CD4-positive, alpha-beta T cell (primary cell): ENCODE data around the gene TMEM94. TPM values are rescaled to one million over a fixed set of nuclear protein-coding genes. Genes with fewer than 3 reads are reported as not detected.

Experiments used
- ATAC-seq: fragments of 200-7000 bp; cut with Tn5 transposase; one replicate; pipeline ENCODE4 v1.10.0; 2022; ENCODE audit warnings: mild to moderate bottlenecking; ENCODE audit not compliant: poor library complexity
- CTCF ChIA-PET: fragments of 350-600 bp; sonication (Branson Sonifier 250); formaldehyde crosslinking; loops from one replicate; lab custom pipeline; 2021; ENCODE audit warnings: antibody characterized with exemption, inconsistent platforms; lab: Charles Lee
- POLR2A ChIA-PET: fragments of 350-600 bp; sonication (Branson Sonifier 250); formaldehyde crosslinking; loops from one replicate; lab custom pipeline; 2021; ENCODE audit warnings: antibody characterized with exemption, inconsistent platforms; lab: Charles Lee
- DNase-seq, 14 experiments: peaks; one replicate each; pipeline ENCODE4 v3.0.0-alpha.2; 2013 to 2020; ENCODE audit warnings: mixed read lengths in 2 of 14
- H3K27ac ChIP-seq, 2 donors: one replicate each; pipeline versions ENCODE4 v1.5.1 to v1.7.0; 2013; ENCODE audit warnings: low read length in 2 of 2, low read depth in 1 of 2, mild to moderate bottlenecking in 1 of 2
- H3K27me3 ChIP-seq, 2 experiments: 1 replicate in 1 of 2; 2 replicates in 1 of 2; pipeline versions ENCODE4 v1.6.1 to v1.7.0; 2013; ENCODE audit warnings: low read length in 2 of 2, control low read depth in 1 of 2, mild to moderate bottlenecking in 1 of 2, moderate library complexity in 1 of 2; ENCODE audit not compliant: insufficient read depth in 2 of 2, control insufficient read depth in 1 of 2
- H3K36me3 ChIP-seq: one replicate; pipeline ENCODE4 v1.6.1; 2013; ENCODE audit warnings: low read length, control low read depth; ENCODE audit not compliant: insufficient read depth
- H3K4me1 ChIP-seq: one replicate; pipeline ENCODE4 v1.6.1; 2013; ENCODE audit warnings: low read length, control low read depth; ENCODE audit not compliant: insufficient read depth
- H3K4me3 ChIP-seq: one replicate; pipeline ENCODE4 v1.5.1; 2013; ENCODE audit warnings: mild to moderate bottlenecking, low read length, moderate library complexity
- H3K9me3 ChIP-seq, 2 experiments: 1 replicate in 1 of 2; 2 replicates in 1 of 2; pipeline versions ENCODE4 v1.6.1 to v1.7.0; 2013; ENCODE audit warnings: low read length in 2 of 2, mild to moderate bottlenecking in 2 of 2, control low read depth in 1 of 2, moderate library complexity in 1 of 2; ENCODE audit not compliant: control insufficient read depth in 1 of 2, insufficient read depth in 1 of 2
- H3K27ac Mint-ChIP-seq: one replicate; pipeline ENCODE4 v1.8.0; 2020; ENCODE audit warnings: mixed read lengths
- H3K27me3 Mint-ChIP-seq: one replicate; pipeline ENCODE4 v1.8.0; 2021; ENCODE audit warnings: mixed read lengths
- H3K36me3 Mint-ChIP-seq: one replicate; pipeline ENCODE4 v1.8.0; 2021; ENCODE audit warnings: low read depth, mixed read lengths
- H3K4me1 Mint-ChIP-seq: one replicate; pipeline ENCODE4 v1.8.0; 2021; ENCODE audit warnings: low read depth, mixed read lengths
- H3K4me3 Mint-ChIP-seq: one replicate; pipeline ENCODE4 v1.8.0; 2020; ENCODE audit warnings: mild to moderate bottlenecking, mixed read lengths
- H3K9me3 Mint-ChIP-seq: one replicate; pipeline ENCODE4 v1.8.0; 2020; ENCODE audit warnings: mixed read lengths
- CTCF ChIP-seq: fragments of 200-600 bp; IDR thresholded peaks from one replicate; pipeline ENCODE4 v1.8.0; 2022; ENCODE audit warnings: antibody characterized with exemption, mild to moderate bottlenecking
- intact Hi-C, 2 experiments: fragments of 100-400 bp; cut with DNase I in 1 of 2; cut with micrococcal nuclease in 1 of 2; formaldehyde crosslinking; loops; one replicate each; pipeline versions ENCODE4 v1.15.1 to v1.9.0; 2023 to 2025; cut with DNase I, micrococcal nuclease
- total RNA-seq, 174 experiments: library from RNA in 2 of 174; stranded (reverse) in 2 of 174; gene quantifications; one replicate each; pipeline ENCODE4 v1.2.3 and lab custom pipeline; 2021 to 2026

Gene TMEM94
- total RNA-seq, 2 experiments from 2014 or later = 52.8 to 57.3 TPM

GRCh38 chr17:75524970-75525805 is 68.8 kb downstream of the TMEM94 start, which contains the start of gene LLGL2:
Gene LLGL2 (plus strand): TSS chr17:75525697. CDS start chr17:75543427, 17,730 bp downstream.
- Mint-ChIP-seq H3K4me1 (peaks cover 24% of the 10 kb centered on the region), H3K9me3 (no peaks in the 10 kb centered on the region), H3K27ac (no peak within 1 kb of the TSS), H3K27me3 (no peaks in the 10 kb centered on the region), H3K4me3 (peak within 1 kb of the TSS; percentile 82), H3K36me3 (peaks cover 34% of the 10 kb centered on the region)
- H3K27me3 ChIP-seq = no peaks in the 10 kb centered on the region
- ChIA-PET POLR2A (interaction anchor here (0.6 to 3.3 kb wide), 13 partner anchors 8 to 342 kb away, joined by 3 to 57 read pairs (median 4); partner anchors contain the start of genes MIF4GD, SLC25A19, SUMO2 and TMEM94), CTCF (interaction anchor here (0.6 to 1.8 kb wide), 5 partner anchors 9 to 217 kb away, joined by 3 to 26 read pairs (median 4); partner anchors contain the start of genes CASKIN2 and TSEN54)
- H3K4me3 ChIP-seq = peak within 1 kb of the TSS; percentile 64
- DNase-seq (peak; percentile 68 to 96 (median 84)), ATAC-seq (peak; percentile 91)
- no peak within 1 kb of the TSS for H3K27ac ChIP-seq
- intact Hi-C loops = loop anchor here (1.0 to 10.0 kb wide), 5 partner anchors 9 to 330 kb away; partner anchors contain the start of genes MYO15B (in 1 of the 2), RECQL5 (in 1 of the 2), SAP30BP (in 1 of the 2) and TSEN54 (in 1 of the 2)
- TF ChIP-seq CTCF = peak; percentile 44
- H3K9me3 ChIP-seq = no peaks in the 10 kb centered on the region
- H3K4me1 ChIP-seq = peaks cover 28% of the 10 kb centered on the region
- peaks cover 32% of the 10 kb centered on the region for H3K36me3 ChIP-seq

GRCh38 chr17:75525806-75526554 is 69.5 kb downstream of the TMEM94 start:
- peaks cover 28% of the 10 kb centered on the region for H3K4me1 ChIP-seq
- ATAC-seq (peak; percentile 4), DNase-seq (no peak)
- Mint-ChIP-seq H3K4me3 (peak overlapping the region; percentile 82), H3K9me3 (no peaks in the 10 kb centered on the region), H3K27me3 (no peaks in the 10 kb centered on the region), H3K27ac (no peak overlapping the region), H3K4me1 (peaks cover 24% of the 10 kb centered on the region), H3K36me3 (peaks cover 31% of the 10 kb centered on the region)
- H3K36me3 ChIP-seq = peaks cover 29% of the 10 kb centered on the region
- intact Hi-C loops = loop anchor here (1.0 to 10.0 kb wide), 5 partner anchors 10 to 329 kb away; partner anchors contain the start of genes MYO15B (in 1 of the 2), RECQL5 (in 1 of the 2), SAP30BP (in 1 of the 2) and TSEN54 (in 1 of the 2)
- no peaks in the 10 kb centered on the region for H3K9me3 ChIP-seq
- no peak overlapping the region for H3K27ac ChIP-seq
- CTCF ChIA-PET = interaction anchor here (1.1 to 1.8 kb wide), 3 partner anchors 9 to 62 kb away, joined by 4 to 26 read pairs (median 6); partner anchors contain the start of genes CASKIN2 and TSEN54
- POLR2A ChIA-PET = interaction anchor here (0.9 to 3.3 kb wide), 13 partner anchors 9 to 330 kb away, joined by 3 to 57 read pairs (median 4); partner anchors contain the start of genes MIF4GD, SLC25A19, TMEM94 and TSEN54
- H3K27me3 ChIP-seq = no peaks in the 10 kb centered on the region
- TF ChIP-seq CTCF = no peak
- H3K4me3 ChIP-seq = peak overlapping the region; percentile 56
